Esophagus muscularis mucosa (tissue), 2 donors: ENCODE results near the gene NOL6.

ENCODE experiments used
- POLR2A ChIP-seq: fragments of 450-650 bp; IDR thresholded peaks from one replicate; pipeline ENCODE4 v1.6.1; 2017; ENCODE audit warnings: antibody characterized with exemption, moderate library complexity, mild to moderate bottlenecking, low read depth
- POLR2AphosphoS5 ChIP-seq, 2 donors: sonication (generic); formaldehyde crosslinking; IDR thresholded peaks; one replicate each; pipeline ENCODE4 v1.6.1; 2017; ENCODE audit warnings: antibody characterized with exemption in 2 of 2

DNA sequence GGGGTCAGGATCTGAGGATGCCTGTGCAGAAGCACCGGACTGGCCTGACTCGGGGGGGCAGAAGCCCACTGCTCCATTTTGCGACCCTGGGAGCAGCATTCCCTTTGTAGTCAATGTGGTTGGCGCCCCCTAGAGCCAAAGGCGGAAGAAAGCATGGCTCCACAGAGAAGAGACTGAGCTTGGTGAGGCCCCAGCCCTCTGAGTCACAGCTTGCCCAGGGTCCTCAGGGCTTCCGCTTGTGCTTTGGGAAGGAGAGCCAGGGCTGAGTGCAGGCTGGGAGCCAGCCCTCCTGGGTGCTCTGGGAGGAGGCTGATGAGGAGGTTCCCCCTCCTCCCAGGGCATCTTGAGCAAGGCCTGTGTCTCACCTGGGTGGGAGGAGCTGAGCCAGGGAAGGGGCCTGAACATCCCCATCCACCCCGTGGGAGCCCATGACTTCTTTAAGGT, 20.9 kb downstream of the NOL6 start:
- no peak for TF ChIP-seq POLR2A
- no peak for TF ChIP-seq POLR2AphosphoS5 (IDR thresholded peaks at IDR 0.05)
